ENCODE results near the gene GPX3. TPM values are rescaled to one million over a fixed set of nuclear protein-coding genes. Genes with fewer than 3 reads are reported as not detected.

Gene GPX3
- total and polyA plus RNA-seq, 10 of the 15 experiments (the other 5 are each of a cell fraction or from before 2014, with no cell fraction given): 0.04 to 1.0 (median 0.15) TPM; not detected in 3

DNA sequence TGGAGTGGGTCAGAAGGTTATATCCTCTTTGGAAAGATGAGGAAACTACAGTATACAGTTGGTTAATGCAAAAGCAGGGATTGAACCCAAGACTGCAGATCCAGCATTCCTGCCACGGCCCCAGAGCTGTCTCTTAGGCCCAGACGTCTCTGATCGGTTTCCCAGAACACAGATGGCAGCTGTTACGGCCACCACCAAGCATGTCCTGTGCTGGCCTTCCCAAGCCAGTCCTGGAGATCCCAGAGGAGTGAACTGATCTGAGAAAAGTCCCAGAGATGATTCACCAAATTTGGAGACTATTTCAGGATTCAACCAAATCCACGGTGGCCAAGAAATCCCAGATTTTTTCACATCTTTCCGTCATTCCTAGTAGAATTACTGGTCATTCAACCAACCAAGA lies 40.4 kb downstream of the GPX3 start:
- no peak for ATAC-seq
- intact Hi-C loops (cut with micrococcal nuclease; ENCODE audit: unreplicated experiment): loop anchor here (1.0 to 2.0 kb wide), 2 partner anchors 8 to 20 kb away; partner anchors contain the start of gene TNIP1
- WGBS (ENCODE audit: insufficient coverage, insufficient replicate concordance, low lambda C conversion rate, missing lambda C conversion rate): 55% methylated on average over 6 of the region's 6 CpGs
- Histone ChIP-seq H2AFZ (ENCODE audit: control insufficient read depth, low read depth, low read length) (no peak overlapping the region), H3K9ac (ENCODE audit: control insufficient read depth, insufficient read depth, low read length) (peak overlapping the region; percentile 8; the same call in 1 of the 2 replicates), H3K4me2 (ENCODE audit: control insufficient read depth, insufficient read depth) (peak overlapping the region; percentile 93), H3K79me2 (ENCODE audit: control insufficient read depth, insufficient read depth, low read length) (peaks cover 71% of the 10 kb centered on the region), H3K27me3 (replicated peaks in 1 of 2; ENCODE audit: control insufficient read depth in 2 of 2, insufficient read depth in 2 of 2, low read length in 1 of 2) (no peaks in the 10 kb centered on the region), H3K4me1 (ENCODE audit: control insufficient read depth, insufficient read depth, low read length) (peaks cover 57% of the 10 kb centered on the region), H3K36me3 (ENCODE audit: control insufficient read depth in 2 of 2, insufficient read depth in 2 of 2, low read length in 1 of 2) (peaks cover 63 to 81% of the 10 kb centered on the region in 2 experiments), H3K4me3 (no peak overlapping the region), H3K9me3 (replicated peaks; ENCODE audit: control insufficient read depth, insufficient read depth, low read length) (no peaks in the 10 kb centered on the region), H4K20me1 (ENCODE audit: control insufficient read depth, insufficient read depth) (peaks cover 17% of the 10 kb centered on the region), H3K27ac (ENCODE audit: control insufficient read depth, insufficient read depth) (peak overlapping the region; percentile 86)
- BruUV-seq (replicated peaks): TSS peak; percentile 11
- TF ChIP-seq EGR1 (IDR thresholded peaks at IDR 0.05; ENCODE audit: borderline replicate concordance in 1 of 2, low read depth in 2 of 2, low read length in 2 of 2): no peak
- no peak for TF ChIP-seq CBX3 (IDR thresholded peaks at IDR 0.05; ENCODE audit: borderline replicate concordance, low read depth)
- TF ChIP-seq IKZF2 (IDR thresholded peaks at IDR 0.05): no peak
- TF ChIP-seq NBN (IDR thresholded peaks at IDR 0.05): no peak
- no peak for DNase-seq (ENCODE audit: low read depth, low spot score)
- in situ Hi-C loops (cut with MboI): no loop called here
- RAD21 ChIA-PET (ENCODE audit: unreplicated experiment): interaction anchor here (0.6 to 2.9 kb wide), 14 partner anchors 14 to 237 kb away, joined by 3 to 19 read pairs (median 3); partner anchors contain the start of gene TNIP1
- CTCF ChIA-PET: interaction anchor here (0.9 to 15.8 kb wide), 12 partner anchors 9 to 177 kb away, joined by 3 to 691 read pairs (median 5); no protein-coding TSS in a partner anchor
- FAIRE-seq: no peak
- POLR2A ChIA-PET: interaction anchor here (0.6 to 1.9 kb wide), 8 partner anchors 8 to 57 kb away, joined by 3 to 10 read pairs (median 4); partner anchors contain the start of gene TNIP1
- SMC1A ChIA-PET (ENCODE audit: uncharacterized antibody, unreplicated experiment): interaction anchor here (0.8 to 4.4 kb wide), 14 partner anchors 9 to 104 kb away, joined by 3 to 61 read pairs (median 4); no protein-coding TSS in a partner anchor

- H3K4me2 ChIP-seq (ENCODE audit: control insufficient read depth, insufficient read depth): no peak overlapping the region
- no peak overlapping the region; the same call in 1 of the 2 replicates for H3K9ac ChIP-seq (ENCODE audit: control insufficient read depth, insufficient read depth, low read length)
- RAD21 ChIA-PET (ENCODE audit: unreplicated experiment): interaction anchor here (1.1 to 2.9 kb wide), 3 partner anchors 53 to 79 kb away, joined by 3 to 19 read pairs (median 8); no protein-coding TSS in a partner anchor
- no peaks in the 10 kb centered on the region for H3K9me3 ChIP-seq (replicated peaks; ENCODE audit: control insufficient read depth, insufficient read depth, low read length)
- H3K4me1 ChIP-seq (ENCODE audit: control insufficient read depth, insufficient read depth, low read length): peaks cover 76% of the 10 kb centered on the region
- no peak overlapping the region; the same call in none of the 2 replicates for H3K27ac ChIP-seq (ENCODE audit: control insufficient read depth, insufficient read depth)
- CTCF ChIA-PET: interaction anchor here (0.7 to 1.9 kb wide), 5 partner anchors 11 to 55 kb away, joined by 3 to 10 read pairs (median 3); no protein-coding TSS in a partner anchor
- H3K27me3 ChIP-seq (replicated peaks in 1 of 2; ENCODE audit: control insufficient read depth in 2 of 2, insufficient read depth in 2 of 2, low read length in 1 of 2): no peaks in the 10 kb centered on the region
- WGBS (ENCODE audit: insufficient coverage, insufficient replicate concordance, low lambda C conversion rate, missing lambda C conversion rate): 97% methylated on average over 5 of the region's 5 CpGs
- DNase-seq (ENCODE audit: low read depth, low spot score) (no peak), ATAC-seq (no peak), FAIRE-seq (no peak)
- intact Hi-C loops (cut with micrococcal nuclease; ENCODE audit: unreplicated experiment) (no loop called here), in situ Hi-C loops (cut with MboI) (no loop called here)
- H3K79me2 ChIP-seq (ENCODE audit: control insufficient read depth, insufficient read depth, low read length): peaks cover 79% of the 10 kb centered on the region
- no peak overlapping the region for H2AFZ ChIP-seq (ENCODE audit: control insufficient read depth, low read depth, low read length)
- TF ChIP-seq POLR2A (IDR thresholded peaks at IDR 0.05; ENCODE audit: low read depth, low read length): peak; percentile 25; the same call in 1 of the 2 replicates
- TF ChIP-seq, protein P1, sequence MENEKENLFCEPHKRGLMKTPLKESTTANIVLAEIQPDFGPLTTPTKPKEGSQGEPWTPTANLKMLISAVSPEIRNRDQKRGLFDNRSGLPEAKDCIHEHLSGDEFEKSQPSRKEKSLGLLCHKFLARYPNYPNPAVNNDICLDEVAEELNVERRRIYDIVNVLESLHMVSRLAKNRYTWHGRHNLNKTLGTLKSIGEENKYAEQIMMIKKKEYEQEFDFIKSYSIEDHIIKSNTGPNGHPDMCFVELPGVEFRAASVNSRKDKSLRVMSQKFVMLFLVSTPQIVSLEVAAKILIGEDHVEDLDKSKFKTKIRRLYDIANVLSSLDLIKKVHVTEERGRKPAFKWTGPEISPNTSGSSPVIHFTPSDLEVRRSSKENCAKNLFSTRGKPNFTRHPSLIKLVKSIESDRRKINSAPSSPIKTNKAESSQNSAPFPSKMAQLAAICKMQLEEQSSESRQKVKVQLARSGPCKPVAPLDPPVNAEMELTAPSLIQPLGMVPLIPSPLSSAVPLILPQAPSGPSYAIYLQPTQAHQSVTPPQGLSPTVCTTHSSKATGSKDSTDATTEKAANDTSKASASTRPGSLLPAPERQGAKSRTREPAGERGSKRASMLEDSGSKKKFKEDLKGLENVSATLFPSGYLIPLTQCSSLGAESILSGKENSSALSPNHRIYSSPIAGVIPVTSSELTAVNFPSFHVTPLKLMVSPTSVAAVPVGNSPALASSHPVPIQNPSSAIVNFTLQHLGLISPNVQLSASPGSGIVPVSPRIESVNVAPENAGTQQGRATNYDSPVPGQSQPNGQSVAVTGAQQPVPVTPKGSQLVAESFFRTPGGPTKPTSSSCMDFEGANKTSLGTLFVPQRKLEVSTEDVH (IDR thresholded peaks at IDR 0.05; ENCODE audit: low read depth, partially characterized antibody): no peak
- SMC1A ChIA-PET (ENCODE audit: uncharacterized antibody, unreplicated experiment): interaction anchor here (0.5 to 3.8 kb wide), 8 partner anchors 8 to 67 kb away, joined by 3 to 21 read pairs (median 3); no protein-coding TSS in a partner anchor
- POLR2A ChIA-PET: interaction anchor here (1.1 kb wide), 1 partner anchor 18 kb away, joined by 3 read pairs; no protein-coding TSS in a partner anchor
- peaks cover 55 to 82% of the 10 kb centered on the region in 2 experiments for H3K36me3 ChIP-seq (ENCODE audit: control insufficient read depth in 2 of 2, insufficient read depth in 2 of 2, low read length in 1 of 2)
- peaks cover 28% of the 10 kb centered on the region for H4K20me1 ChIP-seq (ENCODE audit: control insufficient read depth, insufficient read depth)
- no TSS peak for BruUV-seq (replicated peaks)
- H3K4me3 ChIP-seq: no peak overlapping the region
Measured at GRCh38 chr5:151062405-151063141, 42.2 kb downstream of the GPX3 start.
